ENCODE data around the gene TMEM91. TPM values are rescaled to one million over a fixed set of nuclear protein-coding genes. Genes with fewer than 3 reads are reported as not detected.

TMEM91 gene
- polyA plus RNA-seq, 1 donor = 13.8 TPM

- peak in 1 of 2 donors; percentile 47 for DNase-seq
- no peaks in the 10 kb centered on the region for H3K36me3 ChIP-seq (ENCODE audit: control insufficient read depth, insufficient read depth, low read length)
- peaks cover 47% of the 10 kb centered on the region for H3K27me3 ChIP-seq (ENCODE audit: control insufficient read depth, insufficient read depth, low read length)
- H3K4me3 ChIP-seq (ENCODE audit: low read length) = peak overlapping the region; percentile 53
- peaks cover 2% of the 10 kb centered on the region for H3K9me3 ChIP-seq (ENCODE audit: control insufficient read depth, low read depth, low read length)
- WGBS (ENCODE audit: insufficient coverage, low lambda C conversion rate) = 0% methylated on average over 1 of the region's 71 CpGs
- no peak overlapping the region for H3K27ac ChIP-seq (ENCODE audit: low read length)
- H3K4me1 ChIP-seq (ENCODE audit: control insufficient read depth, insufficient read depth, low read length) = peaks cover 24% of the 10 kb centered on the region
Observed at GRCh38 chr19:41352609-41353465, 23.5 kb upstream of the TMEM91 start.

DNA sequence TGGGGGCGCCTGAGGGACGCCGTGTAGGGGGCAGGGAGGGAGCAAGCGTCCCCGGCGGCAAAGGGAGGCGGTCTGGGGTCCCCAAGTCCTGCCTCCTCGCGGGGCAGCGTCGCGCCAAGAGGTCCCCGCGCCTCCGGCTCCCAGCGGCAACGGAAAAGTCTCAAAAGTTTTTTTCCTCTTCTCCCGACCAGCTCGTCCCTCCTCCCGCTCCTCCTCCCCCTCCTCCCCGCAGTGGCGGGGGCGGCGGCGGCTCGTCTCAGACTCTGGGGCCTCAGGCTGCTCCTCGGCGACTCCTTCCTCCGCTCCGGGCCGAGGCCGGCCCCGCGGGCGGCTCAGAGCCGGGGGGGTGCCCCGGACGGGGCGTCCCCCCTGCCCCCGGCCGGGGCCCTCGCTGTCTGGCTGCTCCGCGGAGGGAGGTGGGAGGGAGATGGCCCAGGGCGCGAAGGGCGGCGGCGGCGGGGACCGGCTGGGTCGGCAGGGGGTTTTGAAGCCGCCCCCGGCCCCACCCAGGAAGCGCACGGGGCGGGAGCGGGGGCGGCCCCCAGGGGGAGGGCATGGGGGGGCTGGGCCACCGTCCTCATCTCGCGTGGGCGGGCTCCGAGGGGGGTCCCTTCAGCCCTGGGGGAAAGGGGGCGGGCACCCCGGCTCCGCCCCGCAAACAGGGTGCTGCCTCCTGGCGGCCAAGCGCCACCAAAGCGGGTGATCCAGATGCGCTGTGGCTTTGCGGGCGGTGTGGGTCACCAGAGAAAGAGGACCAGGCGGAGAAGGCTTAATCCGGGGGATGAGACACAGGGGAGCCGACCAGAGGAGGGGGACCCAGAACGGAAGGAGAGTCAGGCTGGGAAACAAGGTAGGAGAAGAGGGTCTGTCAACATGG is 22.6 kb upstream of the TMEM91 start, which contains the start of gene TGFB1:
Gene TGFB1 (minus strand): TSS at position 457 of the 877 bp plus-strand sequence. CDS start 878 bp downstream, outside the sequence.
- WGBS (ENCODE audit: insufficient coverage, low lambda C conversion rate) = no CpG with 5 or more reads among the region's 78 CpGs
- H3K4me3 ChIP-seq (ENCODE audit: low read length) = peak within 1 kb of the TSS; percentile 53

DNA sequence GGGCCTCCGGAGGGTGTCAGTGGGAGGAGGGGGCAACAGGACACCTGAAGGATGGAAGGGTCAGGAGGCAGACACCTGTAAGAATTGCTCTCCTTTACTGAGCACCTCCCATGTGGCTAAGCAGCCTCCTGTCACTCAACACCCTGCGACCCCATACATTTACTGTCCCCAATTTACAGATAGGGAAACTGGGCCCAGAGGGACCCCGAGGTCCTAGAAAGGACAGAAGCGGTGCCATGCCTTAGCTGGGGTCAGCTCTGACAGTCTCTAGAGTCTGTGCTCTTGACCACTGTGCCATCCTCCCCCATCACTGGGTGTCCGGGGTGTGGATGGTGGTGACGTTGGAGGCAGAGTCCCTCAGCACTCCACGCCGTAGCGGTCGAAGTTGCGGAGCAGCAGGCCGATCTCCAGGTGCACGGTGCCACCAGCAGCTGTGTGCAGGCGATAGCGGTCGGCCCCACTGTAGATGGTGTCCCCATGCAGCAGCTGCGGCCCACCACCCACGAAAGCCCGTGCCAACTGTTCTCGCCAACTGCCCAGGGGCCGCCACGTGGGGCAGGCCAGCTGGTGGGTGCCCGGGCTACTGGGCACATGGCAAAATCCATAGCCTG is 21.9 kb upstream of the TMEM91 start:
- H3K36me3 ChIP-seq (ENCODE audit: control insufficient read depth, insufficient read depth, low read length) = no peaks in the 10 kb centered on the region
- peak overlapping the region; percentile 31 for H3K4me3 ChIP-seq (ENCODE audit: low read length)
- no peak overlapping the region for H3K27ac ChIP-seq (ENCODE audit: low read length)
- peaks cover 44% of the 10 kb centered on the region for H3K27me3 ChIP-seq (ENCODE audit: control insufficient read depth, insufficient read depth, low read length)
- no peak for DNase-seq
- H3K9me3 ChIP-seq (ENCODE audit: control insufficient read depth, low read depth, low read length) = peaks cover 2% of the 10 kb centered on the region
- peaks cover 24% of the 10 kb centered on the region for H3K4me1 ChIP-seq (ENCODE audit: control insufficient read depth, insufficient read depth, low read length)
- no CpG with 5 or more reads among the region's 23 CpGs for whole genome bisulfite sequencing (ENCODE audit: insufficient coverage, low lambda C conversion rate)

More for the DNA sequence above, 22.6 kb upstream of the TMEM91 start, which contains the start of gene TGFB1:
- Histone ChIP-seq H3K9me3 (ENCODE audit: control insufficient read depth, low read depth, low read length) (peaks cover 2% of the 10 kb centered on the region), H3K36me3 (ENCODE audit: control insufficient read depth, insufficient read depth, low read length) (no peaks in the 10 kb centered on the region), H3K27ac (ENCODE audit: low read length) (no peak within 1 kb of the TSS), H3K27me3 (ENCODE audit: control insufficient read depth, insufficient read depth, low read length) (peaks cover 47% of the 10 kb centered on the region), H3K4me1 (ENCODE audit: control insufficient read depth, insufficient read depth, low read length) (peaks cover 24% of the 10 kb centered on the region)
- peak; percentile 63 to 69 for DNase-seq

- no CpG with 5 or more reads among the region's 1 CpG for WGBS (ENCODE audit: insufficient coverage, low lambda C conversion rate)
- no peak overlapping the region for H3K27ac ChIP-seq (ENCODE audit: low read length)
- no peak for DNase-seq
Observed at GRCh38 chr19:41355035-41355434, 21.3 kb upstream of the TMEM91 start.

GRCh38 chr19:41355802-41356201 is 20.5 kb upstream of the TMEM91 start:
- H3K36me3 ChIP-seq (ENCODE audit: control insufficient read depth, insufficient read depth, low read length) = no peaks in the 10 kb centered on the region
- no peak overlapping the region for H3K4me3 ChIP-seq (ENCODE audit: low read length)
- 100% methylated on average over 1 of the region's 3 CpGs for WGBS (ENCODE audit: insufficient coverage, low lambda C conversion rate)
- peaks cover 2% of the 10 kb centered on the region for H3K9me3 ChIP-seq (ENCODE audit: control insufficient read depth, low read depth, low read length)
- H3K4me1 ChIP-seq (ENCODE audit: control insufficient read depth, insufficient read depth, low read length) = peaks cover 24% of the 10 kb centered on the region
- peaks cover 35% of the 10 kb centered on the region for H3K27me3 ChIP-seq (ENCODE audit: control insufficient read depth, insufficient read depth, low read length)
- DNase-seq = no peak
- no peak overlapping the region for H3K27ac ChIP-seq (ENCODE audit: low read length)

More at GRCh38 chr19:41355035-41355434, 21.3 kb upstream of the TMEM91 start:
- Histone ChIP-seq H3K4me1 (ENCODE audit: control insufficient read depth, insufficient read depth, low read length) (peaks cover 24% of the 10 kb centered on the region), H3K4me3 (ENCODE audit: low read length) (no peak overlapping the region), H3K36me3 (ENCODE audit: control insufficient read depth, insufficient read depth, low read length) (no peaks in the 10 kb centered on the region), H3K27me3 (ENCODE audit: control insufficient read depth, insufficient read depth, low read length) (peaks cover 41% of the 10 kb centered on the region), H3K9me3 (ENCODE audit: control insufficient read depth, low read depth, low read length) (peaks cover 2% of the 10 kb centered on the region)

GRCh38 chr19:41356984-41357739 is 19.2 kb upstream of the TMEM91 start:
- no peak for DNase-seq

GRCh38 chr19:41357746-41358145 is 18.6 kb upstream of the TMEM91 start:
- no peak for DNase-seq
- Histone ChIP-seq H3K4me1 (ENCODE audit: control insufficient read depth, insufficient read depth, low read length) (peaks cover 12% of the 10 kb centered on the region), H3K27me3 (ENCODE audit: control insufficient read depth, insufficient read depth, low read length) (peaks cover 16% of the 10 kb centered on the region), H3K9me3 (ENCODE audit: control insufficient read depth, low read depth, low read length) (no peaks in the 10 kb centered on the region), H3K27ac (ENCODE audit: low read length) (no peak overlapping the region), H3K4me3 (ENCODE audit: low read length) (no peak overlapping the region), H3K36me3 (ENCODE audit: control insufficient read depth, insufficient read depth, low read length) (no peaks in the 10 kb centered on the region)
- whole genome bisulfite sequencing (ENCODE audit: insufficient coverage, low lambda C conversion rate) = no CpG with 5 or more reads among the region's 13 CpGs

More at GRCh38 chr19:41356984-41357739, 19.2 kb upstream of the TMEM91 start:
- peaks cover 14% of the 10 kb centered on the region for H3K4me1 ChIP-seq (ENCODE audit: control insufficient read depth, insufficient read depth, low read length)
- 100% methylated on average over 2 of the region's 11 CpGs for WGBS (ENCODE audit: insufficient coverage, low lambda C conversion rate)
- H3K9me3 ChIP-seq (ENCODE audit: control insufficient read depth, low read depth, low read length) = peaks cover 2% of the 10 kb centered on the region
- H3K36me3 ChIP-seq (ENCODE audit: control insufficient read depth, insufficient read depth, low read length) = no peaks in the 10 kb centered on the region
- peaks cover 22% of the 10 kb centered on the region for H3K27me3 ChIP-seq (ENCODE audit: control insufficient read depth, insufficient read depth, low read length)
- H3K4me3 ChIP-seq (ENCODE audit: low read length) = no peak overlapping the region
- H3K27ac ChIP-seq (ENCODE audit: low read length) = no peak overlapping the region

DNA sequence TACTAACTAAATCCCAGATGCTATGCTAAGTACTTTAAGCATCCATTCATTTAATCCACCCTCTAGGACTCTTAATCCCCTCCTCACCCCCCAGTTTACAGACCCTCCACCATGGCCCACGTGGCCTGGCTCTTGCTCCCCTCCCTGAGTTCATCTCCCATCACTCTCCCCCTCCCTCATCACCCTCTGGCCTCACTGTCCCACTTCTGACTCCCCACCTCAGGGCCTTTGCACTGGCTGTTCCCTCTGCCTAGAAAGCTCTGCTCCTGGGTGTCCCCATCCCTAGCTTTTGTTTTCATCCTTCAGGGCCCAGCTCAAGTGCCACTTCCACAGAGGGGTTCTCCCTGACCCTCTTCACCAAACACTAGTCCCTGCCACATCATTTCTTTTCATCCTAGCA is 16.6 kb upstream of the TMEM91 start:
- no peak overlapping the region for H3K27ac ChIP-seq (ENCODE audit: low read length)
- no peak for DNase-seq
- H3K4me1 ChIP-seq (ENCODE audit: control insufficient read depth, insufficient read depth, low read length) = peaks cover 9% of the 10 kb centered on the region
- no peaks in the 10 kb centered on the region for H3K36me3 ChIP-seq (ENCODE audit: control insufficient read depth, insufficient read depth, low read length)
- 100% methylated on average over 1 of the region's 1 CpG for WGBS (ENCODE audit: insufficient coverage, low lambda C conversion rate)
- no peaks in the 10 kb centered on the region for H3K9me3 ChIP-seq (ENCODE audit: control insufficient read depth, low read depth, low read length)
- no peak overlapping the region for H3K4me3 ChIP-seq (ENCODE audit: low read length)
- H3K27me3 ChIP-seq (ENCODE audit: control insufficient read depth, insufficient read depth, low read length) = peaks cover under 1% of the 10 kb centered on the region

GRCh38 chr19:41362143-41362847 is 14.0 kb upstream of the TMEM91 start:
- Histone ChIP-seq H3K36me3 (ENCODE audit: control insufficient read depth, insufficient read depth, low read length) (no peaks in the 10 kb centered on the region), H3K4me3 (ENCODE audit: low read length) (no peak overlapping the region), H3K9me3 (ENCODE audit: control insufficient read depth, low read depth, low read length) (no peaks in the 10 kb centered on the region), H3K27me3 (ENCODE audit: control insufficient read depth, insufficient read depth, low read length) (no peaks in the 10 kb centered on the region), H3K27ac (ENCODE audit: low read length) (no peak overlapping the region), H3K4me1 (ENCODE audit: control insufficient read depth, insufficient read depth, low read length) (peaks cover 14% of the 10 kb centered on the region)
- DNase-seq = peak in 1 of 2 donors; percentile 45
- WGBS (ENCODE audit: insufficient coverage, low lambda C conversion rate) = 40% methylated on average over 1 of the region's 10 CpGs

Data from large intestine (tissue), 3 donors.